Measurements from ENCODE around the gene YPEL1. TPM values are rescaled to one million over a fixed set of nuclear protein-coding genes. Genes with fewer than 3 reads are reported as not detected.

YPEL1 gene
- total and polyA plus RNA-seq, 8 donors, result 2.0 to 7.2 (median 2.7) TPM

GRCh38 chr22:21707677-21708076 lies 27.9 kb downstream of the YPEL1 start:
- DNase-seq, result no peak
- FAIRE-seq, result no peak
- H3K36me3 ChIP-seq, result no peaks in the 10 kb centered on the region
- peak in 2 of 4 donors; percentile 14 to 24 for ATAC-seq
- intact Hi-C loops (cut with DNase I), result loop anchor here in 1 of 3 donors (10.0 kb wide), 1 partner anchor 237 kb away; no protein-coding TSS in a partner anchor
- 53 to 59% methylated on average over 3 of the region's 3 CpGs for WGBS, 2 donors
- H3K4me1 ChIP-seq, result no peaks in the 10 kb centered on the region
- H3K27ac ChIP-seq, result no peak overlapping the region
- H3K9me3 ChIP-seq, result no peaks in the 10 kb centered on the region
- no peak overlapping the region for H3K4me3 ChIP-seq
- TF ChIP-seq, protein P1, sequence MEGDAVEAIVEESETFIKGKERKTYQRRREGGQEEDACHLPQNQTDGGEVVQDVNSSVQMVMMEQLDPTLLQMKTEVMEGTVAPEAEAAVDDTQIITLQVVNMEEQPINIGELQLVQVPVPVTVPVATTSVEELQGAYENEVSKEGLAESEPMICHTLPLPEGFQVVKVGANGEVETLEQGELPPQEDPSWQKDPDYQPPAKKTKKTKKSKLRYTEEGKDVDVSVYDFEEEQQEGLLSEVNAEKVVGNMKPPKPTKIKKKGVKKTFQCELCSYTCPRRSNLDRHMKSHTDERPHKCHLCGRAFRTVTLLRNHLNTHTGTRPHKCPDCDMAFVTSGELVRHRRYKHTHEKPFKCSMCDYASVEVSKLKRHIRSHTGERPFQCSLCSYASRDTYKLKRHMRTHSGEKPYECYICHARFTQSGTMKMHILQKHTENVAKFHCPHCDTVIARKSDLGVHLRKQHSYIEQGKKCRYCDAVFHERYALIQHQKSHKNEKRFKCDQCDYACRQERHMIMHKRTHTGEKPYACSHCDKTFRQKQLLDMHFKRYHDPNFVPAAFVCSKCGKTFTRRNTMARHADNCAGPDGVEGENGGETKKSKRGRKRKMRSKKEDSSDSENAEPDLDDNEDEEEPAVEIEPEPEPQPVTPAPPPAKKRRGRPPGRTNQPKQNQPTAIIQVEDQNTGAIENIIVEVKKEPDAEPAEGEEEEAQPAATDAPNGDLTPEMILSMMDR (IDR thresholded peaks at IDR 0.05), result no peak
- no peaks in the 10 kb centered on the region for H3K27me3 ChIP-seq

- Histone ChIP-seq H3K36me3 (no peaks in the 10 kb centered on the region), H3K9me3 (no peaks in the 10 kb centered on the region), H3K27me3 (no peaks in the 10 kb centered on the region), H3K27ac (no peak overlapping the region), H3K4me1 (peaks cover 0 to 9% (median 4%) of the 10 kb centered on the region in 3 donors), H3K4me3 (no peak overlapping the region)
- ATAC-seq (peak in 2 of 4 donors; percentile 4 to 8), DNase-seq (peak in 1 of 6 donors; percentile 61), FAIRE-seq (no peak)
- intact Hi-C loops (cut with DNase I), result loop anchor here in 1 of 3 donors (10.0 kb wide), 1 partner anchor 241 kb away; no protein-coding TSS in a partner anchor
- 88 to 93% methylated on average over 31 of the region's 31 CpGs for WGBS, 2 donors
- TF ChIP-seq, protein P1 (IDR thresholded peaks at IDR 0.05), result no peak
Measured at GRCh38 chr22:21703684-21704316, 31.8 kb downstream of the YPEL1 start.

DNA sequence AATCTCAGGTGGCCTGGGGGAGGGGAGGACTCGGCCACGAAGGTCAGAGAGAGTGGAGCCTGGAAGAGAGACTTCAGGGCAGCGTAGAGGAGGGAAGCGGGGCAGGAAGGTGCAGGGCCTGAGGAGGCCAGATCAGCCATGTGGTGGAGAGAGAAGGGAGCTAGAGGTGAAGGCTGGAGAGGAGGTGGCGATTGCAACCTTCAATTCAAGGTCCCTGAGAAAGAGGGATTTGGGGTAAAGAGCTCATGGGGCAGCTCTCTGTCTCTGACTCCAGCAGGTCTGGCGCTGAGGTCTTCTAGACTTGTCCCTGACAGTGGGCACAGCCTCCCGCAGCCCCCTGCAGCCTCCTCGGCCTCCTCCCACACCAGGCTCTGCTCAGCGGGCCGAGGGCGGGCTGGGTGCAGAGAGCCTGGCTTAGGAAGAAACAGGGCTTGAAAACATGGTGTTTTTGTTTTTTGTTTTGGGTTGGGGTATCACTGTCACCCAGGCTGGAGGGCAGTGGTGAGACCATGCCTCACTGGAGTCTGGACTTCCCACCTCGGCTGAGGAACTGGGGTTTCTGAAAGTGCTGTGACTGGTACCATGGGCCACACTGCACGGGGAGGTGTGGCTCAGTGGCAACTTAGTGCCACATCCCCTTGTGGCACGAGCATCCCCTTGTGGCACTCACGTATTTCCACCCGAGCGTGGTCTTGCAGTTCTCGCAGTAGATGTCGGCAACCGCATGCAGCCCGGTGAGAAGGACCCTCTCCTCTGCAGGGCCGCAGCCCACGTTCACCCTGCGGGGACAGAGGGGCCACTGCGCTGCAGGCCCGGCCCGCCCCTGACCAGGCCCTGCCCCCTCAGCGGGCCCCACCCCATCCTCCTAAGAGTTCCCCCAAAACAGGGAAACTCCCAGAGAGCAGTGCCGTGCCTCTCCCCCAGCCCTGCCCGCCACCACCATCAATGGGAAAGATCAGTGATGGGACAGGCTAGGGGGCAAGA lies 32.6 kb downstream of the YPEL1 start:
- ATAC-seq (peak in 1 of 4 donors; percentile 10), DNase-seq (peak in 1 of 6 donors; percentile 70), FAIRE-seq (no peak)
- Histone ChIP-seq H3K4me1 (peaks cover 0 to 9% (median 4%) of the 10 kb centered on the region in 3 donors), H3K4me3 (no peak overlapping the region), H3K27me3 (no peaks in the 10 kb centered on the region), H3K9me3 (no peaks in the 10 kb centered on the region), H3K27ac (no peak overlapping the region), H3K36me3 (no peaks in the 10 kb centered on the region)
- intact Hi-C loops (cut with DNase I), result loop anchor here in 1 of 3 donors (10.0 kb wide), 1 partner anchor 242 kb away; no protein-coding TSS in a partner anchor
- TF ChIP-seq, protein P1 (IDR thresholded peaks at IDR 0.05), result no peak
- WGBS, 2 donors, result 88 to 89% methylated on average over 27 to 30 of the region's 30 CpGs

GRCh38 chr22:21702094-21702493 lies 33.5 kb downstream of the YPEL1 start:
- H3K27ac ChIP-seq, result no peak overlapping the region
- peaks cover 0 to 9% (median 4%) of the 10 kb centered on the region in 3 donors for H3K4me1 ChIP-seq
- FAIRE-seq (no peak), ATAC-seq (peak in 2 of 4 donors; percentile 7 to 14), DNase-seq (no peak)
- H3K4me3 ChIP-seq, result no peak overlapping the region
- TF ChIP-seq, protein P1 (IDR thresholded peaks at IDR 0.05), result no peak
- no peaks in the 10 kb centered on the region for H3K9me3 ChIP-seq
- intact Hi-C loops (cut with DNase I), result loop anchor here in 1 of 3 donors (10.0 kb wide), 1 partner anchor 243 kb away; no protein-coding TSS in a partner anchor
- H3K27me3 ChIP-seq, result no peaks in the 10 kb centered on the region
- H3K36me3 ChIP-seq, result peaks cover 0 to 6% (median 4%) of the 10 kb centered on the region in 3 donors
- 94 to 98% methylated on average over 6 of the region's 6 CpGs for WGBS, 2 donors
